Sigmoid colon (tissue), 7 donors: ENCODE data around the gene MLN. TPM values are rescaled to one million over a fixed set of nuclear protein-coding genes. Genes with fewer than 3 reads are reported as not detected.

Experiments used
- DNase-seq: peaks from one replicate; pipeline ENCODE4 v3.0.0-alpha.2; 2019
- H3K27ac ChIP-seq, 4 donors: fragments of 200-600 bp; sonication (generic); one replicate each; pipeline ENCODE4 v1.5.1; 2016 to 2019; ENCODE audit warnings: mild to moderate bottlenecking in 1 of 4
- H3K27me3 ChIP-seq, 3 donors: fragments of 200-600 bp; sonication (generic); one replicate each; pipeline ENCODE4 v1.5.1; 2019; ENCODE audit warnings: mild to moderate bottlenecking in 1 of 3
- H3K36me3 ChIP-seq, 4 donors: fragments of 200-600 bp; sonication (generic); one replicate each; pipeline ENCODE4 v1.5.1; 2016 to 2019
- H3K4me1 ChIP-seq, 4 donors: fragments of 200-600 bp; sonication (generic); one replicate each; pipeline ENCODE4 v1.5.1; 2017 to 2019
- H3K4me3 ChIP-seq, 4 donors: fragments of 200-600 bp; sonication (generic); one replicate each; pipeline ENCODE4 v1.5.1; 2017 to 2019; ENCODE audit warnings: mild to moderate bottlenecking in 2 of 4, moderate library complexity in 1 of 4
- H3K9me3 ChIP-seq, 4 donors: fragments of 200-600 bp in 3 of 4; sonication (generic) in 3 of 4; one replicate each; pipeline versions ENCODE4 v1.5.1 to v1.6.1; 2013 to 2019
- EP300 ChIP-seq, 4 donors: sonication (generic); formaldehyde crosslinking; IDR thresholded peaks; one replicate each; pipeline ENCODE4 v1.6.1; 2017; ENCODE audit warnings: antibody characterized with exemption in 4 of 4
- POLR2A ChIP-seq, 2 donors: fragments of 450-650 bp; IDR thresholded peaks; one replicate each; pipeline ENCODE4 v1.6.1; 2016; ENCODE audit warnings: antibody characterized with exemption in 2 of 2, mild to moderate bottlenecking in 2 of 2, moderate library complexity in 2 of 2
- POLR2AphosphoS5 ChIP-seq, 4 donors: sonication (generic); formaldehyde crosslinking; IDR thresholded peaks; one replicate each; pipeline ENCODE4 v1.6.1; 2017; ENCODE audit warnings: antibody characterized with exemption in 4 of 4
- WGBS, 2 donors: extraction: QIAGEN DNeasy Blood & Tissue Kit; methylation state at CpG; one replicate each; pipeline ENCODE4 v1.1.7; 2013; 5-methylcytosine and 5-hydroxymethylcytosine counted together
- intact Hi-C: fragments of 100-400 bp; cut with DNase I; formaldehyde crosslinking; loops from one replicate; pipeline ENCODE4 v1.15.1; 2023
- polyA plus RNA-seq, 3 donors: library from polyadenylated mRNA; stranded (reverse); fragments of 200-250 nt; gene quantifications; one replicate each; pipeline ENCODE4 v1.2.3, GENCODE V29; 2013
- total RNA-seq, 4 donors: library from RNA; depleted of rRNA; stranded (reverse); fragments of >200 nt; gene quantifications; one replicate each; pipeline ENCODE4 v1.1.0, GENCODE V29; 2016
- TF ChIP-seq, protein P1 (sequence below), 4 experiments: fragments of 450-650 bp in 3 of 4; fragments of 200-600 bp in 1 of 4; IDR thresholded peaks; one replicate each; pipeline ENCODE4 v1.5.1; 2016 to 2019; ENCODE audit warnings: antibody characterized with exemption in 4 of 4, mild to moderate bottlenecking in 3 of 4, moderate library complexity in 2 of 4
- donor health status: healthy with polysubstance abuse.
- donor health status: Bipolar disorder and iron deficiency.
- donor health status: healthy.

The MLN gene
- total and polyA plus RNA-seq, 7 donors, result 0.48 TPM; not detected in 6

DNA sequence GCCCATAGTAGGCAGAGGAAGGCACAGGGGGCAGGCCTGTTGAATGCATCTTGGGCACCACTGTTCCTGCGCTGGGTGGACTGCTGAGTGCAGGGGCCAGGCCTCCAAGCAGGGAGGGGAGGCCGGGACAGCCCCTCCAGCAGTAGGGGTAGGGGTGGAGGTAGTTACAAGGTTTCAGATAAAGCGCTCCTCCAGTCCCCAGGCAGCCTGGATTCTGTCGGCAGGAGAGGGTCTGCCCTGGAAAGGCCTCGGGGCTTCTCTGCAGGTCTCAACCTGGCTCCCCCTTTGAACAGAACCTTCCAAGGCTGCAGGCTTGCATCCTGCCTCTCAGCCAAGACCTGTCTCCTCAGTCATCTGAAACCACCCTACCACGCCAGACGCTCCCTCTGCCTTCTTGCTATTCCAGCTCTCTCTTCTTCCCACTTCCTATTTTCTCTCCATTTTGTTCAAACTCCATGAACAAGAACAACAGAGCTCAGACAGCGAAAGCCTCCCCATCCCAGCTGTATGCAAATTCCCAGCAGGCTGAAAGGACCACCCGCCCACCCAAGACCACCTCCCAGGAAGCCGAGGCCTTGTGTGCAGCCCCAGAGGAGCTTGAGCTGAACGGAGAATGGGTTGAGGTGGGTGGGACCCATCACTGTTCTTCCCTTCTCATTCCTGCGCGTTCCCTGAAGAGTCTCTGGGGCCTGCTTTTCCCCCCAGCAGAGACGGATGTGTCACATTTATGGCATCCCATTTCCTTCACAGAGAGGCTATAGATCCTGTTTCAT is 1.4 kb downstream of the MLN start:
- Histone ChIP-seq H3K4me3 (no peak overlapping the region), H3K9me3 (no peaks in the 10 kb centered on the region), H3K27ac (no peak overlapping the region), H3K27me3 (peaks cover 0 to 31% (median 0%) of the 10 kb centered on the region in 3 donors), H3K4me1 (peaks cover 0 to 6% (median 0%) of the 10 kb centered on the region in 4 donors), H3K36me3 (no peaks in the 10 kb centered on the region)
- TF ChIP-seq POLR2AphosphoS5 (IDR thresholded peaks at IDR 0.05) (no peak), EP300 (IDR thresholded peaks at IDR 0.05) (no peak), POLR2A (IDR thresholded peaks at IDR 0.05) (no peak)
- TF ChIP-seq, protein P1, sequence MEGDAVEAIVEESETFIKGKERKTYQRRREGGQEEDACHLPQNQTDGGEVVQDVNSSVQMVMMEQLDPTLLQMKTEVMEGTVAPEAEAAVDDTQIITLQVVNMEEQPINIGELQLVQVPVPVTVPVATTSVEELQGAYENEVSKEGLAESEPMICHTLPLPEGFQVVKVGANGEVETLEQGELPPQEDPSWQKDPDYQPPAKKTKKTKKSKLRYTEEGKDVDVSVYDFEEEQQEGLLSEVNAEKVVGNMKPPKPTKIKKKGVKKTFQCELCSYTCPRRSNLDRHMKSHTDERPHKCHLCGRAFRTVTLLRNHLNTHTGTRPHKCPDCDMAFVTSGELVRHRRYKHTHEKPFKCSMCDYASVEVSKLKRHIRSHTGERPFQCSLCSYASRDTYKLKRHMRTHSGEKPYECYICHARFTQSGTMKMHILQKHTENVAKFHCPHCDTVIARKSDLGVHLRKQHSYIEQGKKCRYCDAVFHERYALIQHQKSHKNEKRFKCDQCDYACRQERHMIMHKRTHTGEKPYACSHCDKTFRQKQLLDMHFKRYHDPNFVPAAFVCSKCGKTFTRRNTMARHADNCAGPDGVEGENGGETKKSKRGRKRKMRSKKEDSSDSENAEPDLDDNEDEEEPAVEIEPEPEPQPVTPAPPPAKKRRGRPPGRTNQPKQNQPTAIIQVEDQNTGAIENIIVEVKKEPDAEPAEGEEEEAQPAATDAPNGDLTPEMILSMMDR (IDR thresholded peaks at IDR 0.05), result no peak
- no peak for DNase-seq
- 81 to 89% methylated on average over 14 of the region's 14 CpGs for WGBS, 2 donors
- intact Hi-C loops, result no loop called here

DNA sequence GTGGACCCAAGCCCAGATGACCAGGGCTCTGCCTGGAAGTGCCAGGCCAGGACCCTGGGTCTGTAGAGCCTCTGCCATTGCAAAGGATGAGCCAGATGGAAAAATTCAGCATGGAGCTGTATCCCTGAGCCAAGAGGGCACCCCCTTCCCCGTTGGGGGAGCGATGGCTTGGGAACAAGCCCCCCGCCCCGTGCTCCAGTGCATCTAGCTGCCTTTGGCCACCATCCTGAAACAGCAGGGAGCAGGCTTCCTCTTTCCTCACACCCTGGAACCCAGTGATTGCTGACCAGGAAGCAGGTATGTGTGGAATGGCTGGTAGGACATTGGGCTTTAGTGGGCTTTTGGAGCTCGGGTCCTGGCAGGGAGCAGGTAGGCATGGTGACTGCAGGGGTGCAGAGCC is 2.2 kb downstream of the MLN start:
- no peak overlapping the region for H3K4me3 ChIP-seq
- H3K4me1 ChIP-seq, result peaks cover 0 to 6% (median 0%) of the 10 kb centered on the region in 4 donors
- no peaks in the 10 kb centered on the region for H3K9me3 ChIP-seq
- 85 to 88% methylated on average over 5 of the region's 5 CpGs for WGBS, 2 donors
- no peaks in the 10 kb centered on the region for H3K36me3 ChIP-seq
- H3K27ac ChIP-seq, result no peak overlapping the region
- peaks cover 0 to 33% (median 0%) of the 10 kb centered on the region in 3 donors for H3K27me3 ChIP-seq
- no peak for TF ChIP-seq POLR2AphosphoS5 (IDR thresholded peaks at IDR 0.05)
- TF ChIP-seq, protein P1 (IDR thresholded peaks at IDR 0.05), result no peak
- no peak for TF ChIP-seq POLR2A (IDR thresholded peaks at IDR 0.05)
- TF ChIP-seq EP300 (IDR thresholded peaks at IDR 0.05), result no peak
- no peak for DNase-seq
- intact Hi-C loops, result no loop called here

DNA sequence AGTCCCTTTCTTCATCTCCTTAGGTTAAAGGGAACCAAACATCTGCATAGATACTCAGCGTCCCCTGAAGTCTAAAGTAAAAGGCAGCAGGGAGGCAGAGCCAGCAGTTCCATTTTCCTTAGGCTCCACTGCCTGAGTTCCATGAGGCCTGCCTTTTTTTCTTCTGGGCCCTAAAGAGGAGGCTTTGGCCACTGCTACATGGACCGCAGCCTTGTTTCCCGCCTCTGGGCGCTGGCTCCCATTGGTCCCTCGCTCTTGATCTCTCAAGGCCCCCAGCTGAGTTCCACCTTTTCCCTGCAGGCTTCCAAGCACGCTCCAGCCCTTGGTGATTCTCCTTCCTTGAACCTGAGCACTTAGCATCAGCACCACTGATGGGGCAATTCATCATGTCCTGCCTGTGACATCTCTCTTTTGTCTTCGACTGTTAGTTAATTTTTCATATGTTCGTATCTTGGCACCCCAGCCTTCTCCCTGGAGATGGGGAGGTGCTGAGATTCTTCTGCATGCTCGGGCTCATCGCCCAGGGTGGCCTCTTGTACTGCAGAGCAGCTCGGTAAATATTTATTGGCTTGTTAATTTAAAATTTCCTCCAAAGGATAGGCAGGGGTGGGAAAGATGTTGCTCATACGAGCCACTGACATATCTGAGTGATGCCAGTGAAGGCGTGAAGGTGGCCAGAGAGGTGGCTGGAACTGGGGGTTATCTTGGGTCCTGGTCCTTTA is 3.4 kb downstream of the MLN start:
- Histone ChIP-seq H3K4me1 (peaks cover 0 to 6% (median 0%) of the 10 kb centered on the region in 4 donors), H3K27me3 (peaks cover 0 to 38% (median 3%) of the 10 kb centered on the region in 3 donors), H3K36me3 (no peaks in the 10 kb centered on the region), H3K9me3 (no peaks in the 10 kb centered on the region), H3K4me3 (no peak overlapping the region), H3K27ac (no peak overlapping the region)
- intact Hi-C loops, result no loop called here
- 87 to 88% methylated on average over 13 of the region's 13 CpGs for WGBS, 2 donors
- TF ChIP-seq POLR2A (IDR thresholded peaks at IDR 0.05) (no peak), POLR2AphosphoS5 (IDR thresholded peaks at IDR 0.05) (no peak), EP300 (IDR thresholded peaks at IDR 0.05) (no peak)
- TF ChIP-seq, protein P1 (IDR thresholded peaks at IDR 0.05), result no peak
- no peak for DNase-seq

DNA sequence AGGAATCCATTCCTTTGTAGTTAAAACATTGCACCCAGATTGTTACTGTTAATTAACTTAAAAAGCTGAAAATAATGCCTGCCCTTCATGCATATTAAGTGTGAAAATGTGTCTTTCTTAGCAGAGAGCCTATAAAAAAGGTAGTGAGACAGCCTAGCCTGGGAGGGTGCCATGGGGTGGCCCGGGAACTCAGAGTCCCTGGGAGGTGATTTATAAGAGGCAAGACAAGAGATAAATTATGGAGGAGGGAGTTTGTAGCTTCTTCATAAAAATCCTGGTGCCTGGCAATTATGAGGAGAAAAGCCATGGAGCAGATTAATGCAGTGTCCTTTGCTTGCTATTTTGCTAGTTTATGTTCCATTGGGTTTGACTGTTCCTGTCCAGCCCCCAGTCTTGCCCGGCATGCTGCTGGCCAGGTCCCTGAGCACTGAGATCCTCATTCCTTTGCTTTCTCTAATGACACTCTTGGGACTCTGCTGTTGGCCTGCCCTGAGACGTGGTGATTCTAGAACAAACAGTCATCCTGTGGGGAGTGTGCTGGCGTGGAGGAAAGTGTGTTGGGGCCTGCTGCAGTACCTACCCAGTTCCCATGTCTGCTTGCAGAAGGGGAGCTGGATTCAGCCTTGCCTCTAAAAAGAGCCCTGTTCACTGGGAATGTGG is 4.2 kb downstream of the MLN start:
- TF ChIP-seq POLR2AphosphoS5 (IDR thresholded peaks at IDR 0.05) (no peak), EP300 (IDR thresholded peaks at IDR 0.05) (no peak), POLR2A (IDR thresholded peaks at IDR 0.05) (no peak)
- TF ChIP-seq, protein P1 (IDR thresholded peaks at IDR 0.05), result no peak
- no peak for DNase-seq
- Histone ChIP-seq H3K27me3 (peaks cover 0 to 38% (median 10%) of the 10 kb centered on the region in 3 donors), H3K27ac (no peak overlapping the region), H3K9me3 (no peaks in the 10 kb centered on the region), H3K36me3 (no peaks in the 10 kb centered on the region), H3K4me3 (no peak overlapping the region), H3K4me1 (peaks cover 0 to 6% (median 0%) of the 10 kb centered on the region in 4 donors)
- WGBS, 2 donors, result 56 to 64% methylated on average over 4 of the region's 4 CpGs
- intact Hi-C loops, result no loop called here
